Transverse colon (tissue), 3 donors: ENCODE data around the gene LYPD1.

ENCODE experiments used
- CTCF ChIP-seq, 5 experiments: fragments of 200-600 bp in 3 of 5; fragments of 450-650 bp in 2 of 5; sonication (generic) in 3 of 5; IDR thresholded peaks; 1 replicate in 2 of 5; 2 replicates in 3 of 5; pipeline ENCODE4 v1.5.1; 2016 to 2017; ENCODE audit warnings: antibody characterized with exemption in 5 of 5, inconsistent platforms in 3 of 5, mild to moderate bottlenecking in 2 of 5, moderate library complexity in 1 of 5
- POLR2A ChIP-seq: fragments of 450-650 bp; IDR thresholded peaks from one replicate; pipeline ENCODE4 v1.6.1; 2016; ENCODE audit warnings: antibody characterized with exemption, mild to moderate bottlenecking, moderate library complexity

GRCh38 chr2:132611719-132612118, 58.3 kb downstream of the LYPD1 start:
- no peak for TF ChIP-seq CTCF (IDR thresholded peaks at IDR 0.05)
- no peak for TF ChIP-seq POLR2A
